ENCODE results near the gene SMAD3.
"Not testable (repeated sequence)": the region's sequence is repeated elsewhere in the genome, so short reads cannot be mapped to it uniquely, and the experiment has no call there.

The SMAD3 gene

GRCh38 chr15:67065531-67066005, at the start of gene SMAD3:
SMAD3 (plus strand) TSS chr15:67065602; CDS start chr15:67066155, 553 bp downstream.
- DNase-seq (ENCODE audit: low read depth, low spot score), result peak; percentile 98

GRCh38 chr15:67017311-67017710, 48.1 kb upstream of the SMAD3 start:
- no peak for DNase-seq (ENCODE audit: low read depth, low spot score)

- no peak for DNase-seq (ENCODE audit: low read depth, low spot score)
Observed at GRCh38 chr15:67018026-67018425, 47.4 kb upstream of the SMAD3 start.

GRCh38 chr15:67018441-67018840, 47.0 kb upstream of the SMAD3 start:
- peak; percentile 52 for DNase-seq (ENCODE audit: low read depth, low spot score)

GRCh38 chr15:67019069-67019468, 46.3 kb upstream of the SMAD3 start:
- no peak for DNase-seq (ENCODE audit: low read depth, low spot score)

GRCh38 chr15:67019884-67020520, 45.4 kb upstream of the SMAD3 start:
- DNase-seq (ENCODE audit: low read depth, low spot score), result no peak

- DNase-seq (ENCODE audit: low read depth, low spot score), result not testable (repeated sequence)
Observed at GRCh38 chr15:67020668-67021067, 44.7 kb upstream of the SMAD3 start.

- no peak for DNase-seq (ENCODE audit: low read depth, low spot score)
Observed at GRCh38 chr15:67021455-67021854, 43.9 kb upstream of the SMAD3 start.

- no peak for DNase-seq (ENCODE audit: low read depth, low spot score)
Observed at GRCh38 chr15:67022587-67023105, 42.8 kb upstream of the SMAD3 start.

- DNase-seq (ENCODE audit: low read depth, low spot score), result no peak
Observed at GRCh38 chr15:67023517-67024313, 41.7 kb upstream of the SMAD3 start.

GRCh38 chr15:67024314-67024997, 40.9 kb upstream of the SMAD3 start:
- DNase-seq (ENCODE audit: low read depth, low spot score), result peak; percentile 96

- peak; percentile 44 for DNase-seq (ENCODE audit: low read depth, low spot score)
Observed at GRCh38 chr15:67024998-67025368, 40.4 kb upstream of the SMAD3 start.

- DNase-seq (ENCODE audit: low read depth, low spot score), result peak; percentile 47
Observed at GRCh38 chr15:67025719-67026609, 39.4 kb upstream of the SMAD3 start.

- DNase-seq (ENCODE audit: low read depth, low spot score), result no peak
Observed at GRCh38 chr15:67026610-67026967, 38.8 kb upstream of the SMAD3 start.

GRCh38 chr15:67028440-67028839, 37.0 kb upstream of the SMAD3 start:
- DNase-seq (ENCODE audit: low read depth, low spot score), result not testable (repeated sequence)

- no peak for DNase-seq (ENCODE audit: low read depth, low spot score)
Observed at GRCh38 chr15:67030036-67030762, 35.2 kb upstream of the SMAD3 start.

- no peak for DNase-seq (ENCODE audit: low read depth, low spot score)
Observed at GRCh38 chr15:67031331-67031730, 34.1 kb upstream of the SMAD3 start.

GRCh38 chr15:67032608-67033007, 32.8 kb upstream of the SMAD3 start:
- DNase-seq (ENCODE audit: low read depth, low spot score), result no peak

GRCh38 chr15:67033012-67033411, 32.4 kb upstream of the SMAD3 start:
- no peak for DNase-seq (ENCODE audit: low read depth, low spot score)

- peak; percentile 28 for DNase-seq (ENCODE audit: low read depth, low spot score)
Observed at GRCh38 chr15:67033571-67034044, 31.8 kb upstream of the SMAD3 start.
